ENCODE results near the gene UIMC1.

UIMC1 gene

GRCh38 chr5:176878906-176879662, 127.5 kb downstream of the UIMC1 start:
- TF ChIP-seq, protein P1, sequence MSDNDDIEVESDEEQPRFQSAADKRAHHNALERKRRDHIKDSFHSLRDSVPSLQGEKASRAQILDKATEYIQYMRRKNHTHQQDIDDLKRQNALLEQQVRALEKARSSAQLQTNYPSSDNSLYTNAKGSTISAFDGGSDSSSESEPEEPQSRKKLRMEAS (IDR thresholded peaks at IDR 0.05): no peak
- TF ChIP-seq TAF1 (IDR thresholded peaks at IDR 0.05; ENCODE audit: low read depth) (no peak), FOXM1 (IDR thresholded peaks at IDR 0.05; ENCODE audit: borderline replicate concordance, low read depth) (no peak), TCF12 (IDR thresholded peaks at IDR 0.05; ENCODE audit: low read depth) (no peak), CEBPB (IDR thresholded peaks at IDR 0.05) (no peak), USF1 (IDR thresholded peaks at IDR 0.05) (no peak), CREB1 (IDR thresholded peaks at IDR 0.05; ENCODE audit: low read depth) (no peak), YY1 (IDR thresholded peaks at IDR 0.05; ENCODE audit: low read depth) (no peak), TEAD4 (IDR thresholded peaks at IDR 0.05) (no peak), ZBTB7A (IDR thresholded peaks at IDR 0.05; ENCODE audit: low read depth) (no peak), EGR1 (IDR thresholded peaks at IDR 0.05) (no peak), RAD21 (IDR thresholded peaks at IDR 0.05; ENCODE audit: low read depth) (no peak)
- TF ChIP-seq, protein P2, sequence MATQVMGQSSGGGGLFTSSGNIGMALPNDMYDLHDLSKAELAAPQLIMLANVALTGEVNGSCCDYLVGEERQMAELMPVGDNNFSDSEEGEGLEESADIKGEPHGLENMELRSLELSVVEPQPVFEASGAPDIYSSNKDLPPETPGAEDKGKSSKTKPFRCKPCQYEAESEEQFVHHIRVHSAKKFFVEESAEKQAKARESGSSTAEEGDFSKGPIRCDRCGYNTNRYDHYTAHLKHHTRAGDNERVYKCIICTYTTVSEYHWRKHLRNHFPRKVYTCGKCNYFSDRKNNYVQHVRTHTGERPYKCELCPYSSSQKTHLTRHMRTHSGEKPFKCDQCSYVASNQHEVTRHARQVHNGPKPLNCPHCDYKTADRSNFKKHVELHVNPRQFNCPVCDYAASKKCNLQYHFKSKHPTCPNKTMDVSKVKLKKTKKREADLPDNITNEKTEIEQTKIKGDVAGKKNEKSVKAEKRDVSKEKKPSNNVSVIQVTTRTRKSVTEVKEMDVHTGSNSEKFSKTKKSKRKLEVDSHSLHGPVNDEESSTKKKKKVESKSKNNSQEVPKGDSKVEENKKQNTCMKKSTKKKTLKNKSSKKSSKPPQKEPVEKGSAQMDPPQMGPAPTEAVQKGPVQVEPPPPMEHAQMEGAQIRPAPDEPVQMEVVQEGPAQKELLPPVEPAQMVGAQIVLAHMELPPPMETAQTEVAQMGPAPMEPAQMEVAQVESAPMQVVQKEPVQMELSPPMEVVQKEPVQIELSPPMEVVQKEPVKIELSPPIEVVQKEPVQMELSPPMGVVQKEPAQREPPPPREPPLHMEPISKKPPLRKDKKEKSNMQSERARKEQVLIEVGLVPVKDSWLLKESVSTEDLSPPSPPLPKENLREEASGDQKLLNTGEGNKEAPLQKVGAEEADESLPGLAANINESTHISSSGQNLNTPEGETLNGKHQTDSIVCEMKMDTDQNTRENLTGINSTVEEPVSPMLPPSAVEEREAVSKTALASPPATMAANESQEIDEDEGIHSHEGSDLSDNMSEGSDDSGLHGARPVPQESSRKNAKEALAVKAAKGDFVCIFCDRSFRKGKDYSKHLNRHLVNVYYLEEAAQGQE (IDR thresholded peaks at IDR 0.05; ENCODE audit: low read depth): no peak

DNA sequence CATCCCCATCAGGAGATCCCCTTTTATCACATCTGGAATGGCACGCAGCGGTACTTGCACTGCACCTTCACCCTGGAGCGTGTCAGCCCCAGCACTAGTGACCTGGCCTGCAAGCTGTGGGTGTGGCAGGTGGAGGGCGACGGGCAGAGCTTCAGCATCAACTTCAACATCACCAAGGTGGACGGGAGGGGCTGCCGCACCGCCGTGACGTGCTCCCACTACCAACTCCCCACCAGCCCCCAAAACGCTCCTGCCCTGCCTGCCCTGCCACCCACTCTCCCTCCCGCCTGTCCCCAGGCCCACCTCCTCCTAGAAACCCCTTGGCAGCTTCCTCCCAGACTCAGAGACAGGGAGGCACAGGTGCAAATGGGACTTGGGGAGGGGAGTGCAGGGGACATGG, 128.1 kb downstream of the UIMC1 start:
- TF ChIP-seq EGR1 (IDR thresholded peaks at IDR 0.05): no peak
- TF ChIP-seq CEBPB (IDR thresholded peaks at IDR 0.05): no peak
- TF ChIP-seq YY1 (IDR thresholded peaks at IDR 0.05; ENCODE audit: low read depth): no peak
- no peak for TF ChIP-seq NFIC (IDR thresholded peaks at IDR 0.05)
- no peak for TF ChIP-seq USF1 (IDR thresholded peaks at IDR 0.05)
- TF ChIP-seq, protein P2 (IDR thresholded peaks at IDR 0.05; ENCODE audit: low read depth): no peak
- TF ChIP-seq EP300 (IDR thresholded peaks at IDR 0.05; ENCODE audit: borderline replicate concordance): no peak
- no peak for TF ChIP-seq TEAD4 (IDR thresholded peaks at IDR 0.05)
- no peak for TF ChIP-seq CREB1 (IDR thresholded peaks at IDR 0.05; ENCODE audit: low read depth)
- no peak for TF ChIP-seq TCF12 (IDR thresholded peaks at IDR 0.05; ENCODE audit: low read depth)
- no peak for TF ChIP-seq RAD21 (IDR thresholded peaks at IDR 0.05; ENCODE audit: low read depth)
- TF ChIP-seq, protein P1 (IDR thresholded peaks at IDR 0.05): no peak
- TF ChIP-seq FOXM1 (IDR thresholded peaks at IDR 0.05; ENCODE audit: borderline replicate concordance, low read depth): no peak
- no peak for TF ChIP-seq TAF1 (IDR thresholded peaks at IDR 0.05; ENCODE audit: low read depth)
- no peak for TF ChIP-seq ZBTB7A (IDR thresholded peaks at IDR 0.05; ENCODE audit: low read depth)

DNA sequence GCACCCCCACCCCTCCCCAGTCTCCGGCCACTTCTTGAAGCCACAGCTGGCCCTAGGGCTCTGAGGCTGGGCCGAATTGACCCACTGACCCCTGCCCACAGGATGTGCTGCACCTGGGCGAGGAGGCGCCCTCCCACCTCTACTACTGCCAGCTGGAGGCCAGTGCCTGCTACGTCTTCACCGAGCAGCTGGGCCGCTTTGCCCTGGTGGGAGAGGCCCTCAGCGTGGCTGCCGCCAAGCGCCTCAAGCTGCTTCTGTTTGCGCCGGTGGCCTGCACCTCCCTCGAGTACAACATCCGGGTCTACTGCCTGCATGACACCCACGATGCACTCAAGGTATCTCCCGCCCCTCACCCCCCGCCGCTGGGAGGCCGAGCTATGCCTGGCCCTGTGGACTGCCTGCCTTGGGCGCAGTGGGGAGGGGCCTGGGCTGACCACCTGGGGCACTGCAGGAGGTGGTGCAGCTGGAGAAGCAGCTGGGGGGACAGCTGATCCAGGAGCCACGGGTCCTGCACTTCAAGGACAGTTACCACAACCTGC, 128.7 kb downstream of the UIMC1 start:
- TF ChIP-seq EGR1 (IDR thresholded peaks at IDR 0.05) (no peak), ZBTB7A (IDR thresholded peaks at IDR 0.05; ENCODE audit: low read depth) (no peak), RAD21 (IDR thresholded peaks at IDR 0.05; ENCODE audit: low read depth) (no peak), TEAD4 (IDR thresholded peaks at IDR 0.05) (no peak), EP300 (IDR thresholded peaks at IDR 0.05; ENCODE audit: borderline replicate concordance) (no peak), CREB1 (IDR thresholded peaks at IDR 0.05; ENCODE audit: low read depth) (no peak), TAF1 (IDR thresholded peaks at IDR 0.05; ENCODE audit: low read depth) (no peak), USF1 (IDR thresholded peaks at IDR 0.05) (no peak), FOXM1 (IDR thresholded peaks at IDR 0.05; ENCODE audit: borderline replicate concordance, low read depth) (no peak), YY1 (IDR thresholded peaks at IDR 0.05; ENCODE audit: low read depth) (no peak), NFIC (IDR thresholded peaks at IDR 0.05) (no peak), CEBPB (IDR thresholded peaks at IDR 0.05) (no peak), TCF12 (IDR thresholded peaks at IDR 0.05; ENCODE audit: low read depth) (no peak)
- TF ChIP-seq, protein P2 (IDR thresholded peaks at IDR 0.05; ENCODE audit: low read depth): no peak
- TF ChIP-seq, protein P1 (IDR thresholded peaks at IDR 0.05): no peak

Measured in Ishikawa (cell line).